NCI-H345 treated with DMSO at 0.1 percent for 48 hours (cell line): ENCODE results near the gene SH3RF3.
A peak's percentile ranks its signal among the peaks of the same experiment; 100 is the strongest.

Source experiments
- DNase-seq: peaks from one replicate; lab custom pipeline; 2025; ENCODE audit not compliant: unreplicated experiment; lab: John Stamatoyannopoulos, UW

SH3RF3 gene

DNA sequence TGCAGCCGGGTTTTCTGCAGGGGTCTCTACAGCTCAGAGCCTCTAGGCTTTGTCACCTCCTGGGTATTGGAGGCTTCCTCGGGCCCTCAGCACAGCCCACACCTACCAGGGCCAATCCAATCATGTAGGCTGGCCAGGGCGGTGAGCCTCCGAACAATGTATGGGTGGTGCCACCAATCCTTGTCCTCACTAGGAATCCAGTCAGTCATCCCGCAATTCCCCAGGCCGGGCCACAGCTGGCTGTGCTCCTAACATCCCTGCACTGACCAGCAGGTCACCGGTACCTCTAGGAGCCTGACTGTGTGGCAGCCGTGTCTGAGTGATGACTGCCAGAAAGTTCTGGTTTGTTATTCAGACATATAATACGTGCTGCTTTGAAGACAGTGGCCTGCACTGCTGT, 129.4 kb downstream of the SH3RF3 start:
- DNase-seq, result no peak

GRCh38 chr2:109258905-109259540, 130.0 kb downstream of the SH3RF3 start:
- no peak for DNase-seq

DNA sequence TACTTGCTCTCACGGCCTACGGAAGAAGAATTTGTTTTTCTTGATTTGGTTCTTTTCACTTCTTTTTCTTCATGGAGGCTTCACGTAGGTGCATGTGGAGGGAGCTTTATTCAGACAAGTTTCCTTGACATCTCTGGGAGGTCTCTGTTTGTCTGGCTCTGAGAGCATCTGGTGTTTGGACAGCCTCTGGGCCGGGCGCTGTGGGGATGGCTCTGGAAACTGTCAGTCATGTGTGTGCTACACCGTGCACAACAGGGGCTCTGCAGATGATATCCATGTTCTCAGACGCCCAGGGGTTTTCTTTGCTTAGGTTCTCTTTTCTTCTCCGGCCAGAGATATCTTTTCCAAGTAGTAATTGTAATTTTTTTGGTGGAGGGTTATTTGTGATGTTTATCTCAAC, 130.7 kb downstream of the SH3RF3 start:
- DNase-seq, result no peak

GRCh38 chr2:109260116-109260855, 131.3 kb downstream of the SH3RF3 start:
- no peak for DNase-seq

- DNase-seq, result peak; percentile 95
Observed at GRCh38 chr2:109260886-109261700, 132.1 kb downstream of the SH3RF3 start.

DNA sequence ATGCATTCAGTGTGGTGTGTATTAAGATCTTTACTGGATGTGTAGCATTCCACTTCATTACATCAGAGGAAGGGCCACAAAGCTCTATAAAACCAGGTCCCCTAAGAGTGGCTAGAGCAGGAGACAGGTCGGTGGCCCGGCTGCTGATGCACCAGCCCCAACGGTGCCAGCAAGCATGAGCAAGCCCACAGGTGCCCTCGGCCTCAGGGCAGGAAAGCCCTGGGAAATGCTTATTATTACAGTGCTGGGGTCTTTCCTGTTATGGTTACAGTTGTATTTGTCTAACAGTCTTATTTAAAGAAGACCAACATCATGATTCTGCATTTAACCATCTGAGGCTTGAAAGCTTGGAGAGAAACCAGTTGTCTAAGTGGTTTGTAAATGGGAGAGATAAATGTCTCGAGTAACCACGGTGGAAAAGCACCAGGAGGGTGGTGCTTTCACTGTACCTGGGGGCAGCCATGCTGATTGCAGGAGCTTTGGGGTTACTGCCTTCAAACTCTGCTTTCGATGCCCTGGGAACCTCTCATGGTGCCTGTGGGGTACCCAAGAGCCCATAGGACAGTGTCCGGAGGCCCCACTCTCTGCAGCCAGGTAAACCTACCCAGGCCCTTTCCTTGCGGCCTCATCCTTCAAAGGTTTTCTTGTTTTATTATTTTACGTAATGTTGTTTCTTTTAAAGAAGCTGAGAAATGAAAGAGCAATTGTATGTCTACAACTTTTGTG, 133.1 kb downstream of the SH3RF3 start:
- DNase-seq, result no peak

- no peak for DNase-seq
Observed at GRCh38 chr2:109264595-109265328, 135.8 kb downstream of the SH3RF3 start.

GRCh38 chr2:109265369-109265768, 136.4 kb downstream of the SH3RF3 start:
- no peak for DNase-seq

DNA sequence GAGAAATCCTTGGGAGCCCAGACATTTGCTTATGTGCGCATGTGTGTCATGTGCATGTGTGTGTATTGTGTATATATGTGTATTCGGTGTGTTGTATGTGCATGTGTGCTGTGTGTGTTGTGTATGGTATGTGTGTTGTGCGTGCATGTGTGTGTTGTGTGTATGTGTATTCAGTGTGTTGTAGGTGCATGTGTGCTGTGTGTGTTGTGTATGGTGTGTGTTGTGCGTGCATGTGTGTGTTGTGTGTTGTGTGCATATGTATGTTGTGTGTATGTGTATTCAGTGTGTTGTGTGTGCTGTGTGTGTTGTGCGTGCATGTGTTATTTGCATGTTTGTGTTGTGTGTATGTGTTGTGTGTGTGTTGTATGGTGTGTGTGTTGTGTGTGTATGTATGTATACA, 136.9 kb downstream of the SH3RF3 start:
- no peak for DNase-seq

GRCh38 chr2:109266496-109266895, 137.5 kb downstream of the SH3RF3 start:
- no peak for DNase-seq

- no peak for DNase-seq
Observed at GRCh38 chr2:109266998-109267854, 138.2 kb downstream of the SH3RF3 start.

- no peak for DNase-seq
Observed at GRCh38 chr2:109268916-109269315, 139.9 kb downstream of the SH3RF3 start.

DNA sequence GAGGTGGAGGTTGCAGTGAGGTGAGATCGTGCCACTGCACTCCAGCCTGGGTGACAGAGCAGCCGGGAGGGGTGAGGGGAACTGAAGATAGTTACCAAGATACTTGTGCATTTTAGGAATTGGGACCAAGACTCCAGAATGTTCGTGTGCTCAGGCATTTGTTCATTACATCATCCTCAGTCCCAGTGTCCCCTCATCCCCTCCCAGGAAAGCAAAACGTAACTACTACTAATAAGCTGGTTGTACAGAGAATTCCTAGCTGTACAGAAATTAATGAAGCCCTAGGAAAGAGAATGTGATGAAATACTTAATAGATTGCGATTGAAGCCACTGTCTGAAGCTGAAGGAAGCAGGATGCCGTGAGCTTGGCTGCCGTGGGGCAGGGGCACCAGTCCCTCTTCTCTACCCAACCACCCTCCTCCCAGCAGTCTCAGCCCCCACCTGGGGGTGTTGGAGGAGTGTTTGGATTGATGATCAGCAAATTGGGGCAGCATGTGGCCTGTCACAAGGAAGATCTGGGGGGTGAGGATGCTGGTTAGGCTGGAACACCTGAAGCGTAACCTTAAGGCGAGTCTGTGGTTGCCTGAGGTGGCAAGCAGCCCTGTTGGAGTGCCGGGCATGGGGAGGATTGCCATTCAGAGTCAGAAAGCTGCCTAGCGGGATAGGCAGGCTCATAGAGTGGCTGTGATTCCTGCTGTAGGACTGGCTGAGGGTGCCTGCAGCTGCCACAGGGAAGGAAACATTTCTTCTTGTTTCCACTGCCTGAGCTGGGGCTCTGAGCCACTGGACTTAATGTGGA, 140.9 kb downstream of the SH3RF3 start:
- DNase-seq, result peak; percentile 32

DNA sequence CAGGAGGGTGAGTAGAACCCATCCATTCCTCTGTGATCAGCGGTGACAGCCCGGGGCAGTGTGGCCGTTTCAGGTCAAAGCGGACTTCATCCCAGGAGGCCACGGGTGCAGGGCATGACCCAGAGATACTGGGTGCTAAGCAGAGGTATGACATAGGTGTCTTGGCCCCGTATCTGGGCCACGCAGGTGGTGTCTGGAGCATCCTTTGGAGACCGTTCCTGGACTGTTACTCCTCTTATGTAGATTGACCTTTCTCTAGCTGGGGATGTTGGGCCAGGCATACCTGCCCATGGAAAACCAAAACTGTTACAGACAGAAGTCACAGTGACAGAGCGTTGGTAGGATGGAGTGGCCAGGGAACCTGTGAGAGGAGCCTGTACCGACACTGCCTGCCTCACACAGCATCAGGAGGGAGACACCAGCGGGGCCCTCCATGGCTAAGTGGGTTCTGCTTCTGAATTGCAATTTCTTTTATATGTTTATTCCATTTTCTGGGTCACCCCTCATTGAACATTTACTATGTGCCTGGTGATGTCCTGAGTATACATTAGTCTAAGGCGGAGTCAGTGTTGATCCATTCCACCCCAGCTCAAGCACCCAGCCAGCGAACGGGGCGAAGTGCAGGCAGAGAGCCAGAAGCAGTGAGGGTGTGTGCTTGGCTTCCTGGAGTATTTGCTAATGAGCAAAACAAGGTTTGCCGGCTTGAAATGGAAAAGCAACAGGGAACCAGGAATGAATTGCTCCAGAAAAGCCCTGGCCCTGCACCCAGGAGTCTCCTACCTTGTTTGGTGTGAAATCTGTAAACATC, 141.7 kb downstream of the SH3RF3 start:
- DNase-seq, result peak; percentile 77

- DNase-seq, result no peak
Observed at GRCh38 chr2:109271920-109272319, 142.9 kb downstream of the SH3RF3 start.

- DNase-seq, result no peak
Observed at GRCh38 chr2:109272461-109272860, 143.5 kb downstream of the SH3RF3 start.

- peak; percentile 85 for DNase-seq
Observed at GRCh38 chr2:109275120-109276012, 146.4 kb downstream of the SH3RF3 start.
